SK-N-SH treated with all-trans-retinoic acid at 6 μM for 48 hours (cell line): ENCODE measurements around the gene SLC25A26.

ENCODE experiments used
- ARNTL ChIP-seq: fragments of 450-650 bp; formaldehyde crosslinking; IDR thresholded peaks from 2 replicates; pipeline ENCODE4 v1.5.0; 2020; ENCODE audit warnings: low read depth, mild to moderate bottlenecking, moderate library complexity, borderline replicate concordance
- BACH2 ChIP-seq: fragments of 250-450 bp; sonication (Bioruptor Pico); IDR thresholded peaks from 2 replicates; pipeline ENCODE4 v1.9.0; 2021; ENCODE audit warnings: mild to moderate bottlenecking, borderline replicate concordance
- CREB5 ChIP-seq: fragments of 250-450 bp; sonication (Bioruptor Pico); IDR thresholded peaks from 2 replicates; pipeline ENCODE4 v1.5.1; 2020; ENCODE audit warnings: low read depth, mild to moderate bottlenecking, moderate library complexity
- PATZ1 ChIP-seq: fragments of 250-450 bp; sonication (Bioruptor Pico); IDR thresholded peaks from 2 replicates; pipeline ENCODE4 v1.8.0; 2020; ENCODE audit warnings: mild to moderate bottlenecking, moderate library complexity, borderline replicate concordance
- POU6F1 ChIP-seq: fragments of 250-450 bp; sonication (Bioruptor Pico); IDR thresholded peaks from 2 replicates; pipeline ENCODE4 v1.8.0; 2021; ENCODE audit warnings: low read depth, mild to moderate bottlenecking, moderate library complexity, borderline replicate concordance
- PPARA ChIP-seq: fragments of 250-450 bp; sonication (Bioruptor Pico); IDR thresholded peaks from 2 replicates; pipeline ENCODE4 v1.5.0; 2020; ENCODE audit warnings: mild to moderate bottlenecking, borderline replicate concordance
- RARB ChIP-seq: fragments of 250-450 bp; sonication (Bioruptor Pico); IDR thresholded peaks from 2 replicates; pipeline ENCODE4 v1.8.0; 2021; ENCODE audit warnings: mild to moderate bottlenecking, moderate library complexity
- SNAI2 ChIP-seq: fragments of 250-450 bp; sonication (Bioruptor Pico); IDR thresholded peaks from 2 replicates; pipeline ENCODE4 v1.5.0; 2020; ENCODE audit warnings: mild to moderate bottlenecking, moderate library complexity
- TCF4 ChIP-seq: fragments of 250-450 bp; sonication (Bioruptor Pico); IDR thresholded peaks from 2 replicates; pipeline ENCODE4 v1.8.0; 2021; ENCODE audit warnings: mild to moderate bottlenecking, moderate library complexity, borderline replicate concordance
- ZC3H10 ChIP-seq: fragments of 250-450 bp; sonication (Bioruptor Pico); IDR thresholded peaks from 2 replicates; pipeline ENCODE4 v1.5.1; 2021; ENCODE audit warnings: mild to moderate bottlenecking, moderate library complexity
- ZFP3 ChIP-seq: fragments of 250-450 bp; sonication (Bioruptor Pico); IDR thresholded peaks from 2 replicates; pipeline ENCODE4 v1.5.0; 2020; ENCODE audit warnings: mild to moderate bottlenecking, moderate library complexity
- ZFP30 ChIP-seq: fragments of 450-650 bp; formaldehyde crosslinking; IDR thresholded peaks from 2 replicates; pipeline ENCODE4 v1.5.0; 2022; ENCODE audit warnings: mild to moderate bottlenecking, moderate library complexity
- ZNF8 ChIP-seq: fragments of 450-650 bp; formaldehyde crosslinking; IDR thresholded peaks from 2 replicates; pipeline ENCODE4 v1.5.0; 2020; ENCODE audit warnings: mild to moderate bottlenecking, moderate library complexity

- no peak for TF ChIP-seq PATZ1
- no peak for TF ChIP-seq TCF4 (CRISPR knock-in tag)
- TF ChIP-seq ARNTL (CRISPR knock-in tag): no peak
- TF ChIP-seq ZC3H10 (CRISPR knock-in tag): no peak
- no peak for TF ChIP-seq ZFP30
- no peak for TF ChIP-seq ZFP3 (CRISPR knock-in tag)
- no peak for TF ChIP-seq SNAI2 (CRISPR knock-in tag)
- TF ChIP-seq PPARA (CRISPR knock-in tag): no peak
- TF ChIP-seq ZNF8 (CRISPR knock-in tag): no peak
- no peak for TF ChIP-seq CREB5 (CRISPR knock-in tag)
- TF ChIP-seq POU6F1 (CRISPR knock-in tag): no peak
- no peak for TF ChIP-seq RARB (CRISPR knock-in tag)
- TF ChIP-seq BACH2: no peak
Observed at GRCh38 chr3:66248641-66249040, 27.8 kb downstream of the SLC25A26 start.
